GM18505 (cell line): Measurements from ENCODE around the gene NPEPPS.

Experiments
- ATAC-seq: cut with Tn5 transposase; IDR thresholded peaks from one replicate; pipeline ENCODE4 v1.9.1; 2021; ENCODE audit not compliant: unreplicated experiment
- POLR2A ChIP-seq: IDR thresholded peaks from 4 replicates; pipeline ENCODE4 v1.6.1; 2011; ENCODE audit warnings: borderline replicate concordance; ENCODE audit not compliant: insufficient read depth, insufficient read length; ENCODE audit errors: extremely low read depth

The NPEPPS gene

DNA sequence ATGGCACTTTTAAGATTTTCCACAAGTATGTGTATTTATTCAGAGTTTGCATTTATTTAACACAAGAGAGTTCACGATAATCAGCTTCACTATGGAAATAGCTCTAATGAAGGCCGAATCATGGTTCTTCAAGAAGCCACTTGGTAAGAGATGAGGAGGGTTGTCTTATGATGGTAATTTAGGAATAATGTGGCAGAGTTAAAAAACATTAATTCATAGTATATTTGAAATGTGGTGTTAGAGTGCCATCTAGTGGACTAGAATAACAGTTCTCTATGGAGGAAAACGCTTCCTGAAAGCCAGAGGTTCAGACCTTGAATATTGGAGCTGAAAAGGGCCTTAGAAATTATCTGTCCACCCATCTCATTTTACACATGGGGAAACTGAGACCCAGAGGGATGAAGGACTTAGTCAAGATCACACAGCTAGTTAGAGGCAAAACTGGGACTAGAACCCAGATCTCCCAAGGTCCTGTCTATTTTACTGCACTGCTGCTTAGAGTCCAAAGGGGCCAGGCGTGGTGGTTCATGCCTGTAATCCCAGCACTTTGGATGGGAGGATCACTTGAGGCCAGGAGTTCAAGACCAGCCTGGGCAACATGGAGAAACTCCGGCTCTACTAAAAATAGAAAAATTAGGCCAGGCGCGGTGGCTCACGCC lies 85.0 kb downstream of the NPEPPS start:
- ATAC-seq: no peak
- no peak for TF ChIP-seq POLR2A

DNA sequence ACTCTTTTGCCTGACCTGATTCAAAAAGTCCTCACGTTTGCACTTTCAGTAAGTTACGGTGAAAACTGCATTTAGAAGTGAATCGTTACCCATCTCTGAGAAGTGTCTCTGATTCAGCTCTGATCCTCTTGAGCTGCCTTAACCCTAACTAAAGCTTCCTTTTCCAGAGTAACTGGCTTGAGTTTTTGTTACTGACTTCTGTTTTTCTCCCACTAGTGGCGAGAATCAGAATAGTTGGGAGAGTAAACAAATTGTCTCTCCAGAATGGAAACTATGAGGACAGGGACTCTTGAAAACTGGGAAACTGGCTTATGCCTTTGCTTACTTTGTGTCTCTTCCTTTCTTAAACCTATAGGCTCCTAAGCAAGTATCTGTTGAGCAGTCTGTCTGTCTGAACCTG lies 87.5 kb downstream of the NPEPPS start:
- no peak for TF ChIP-seq POLR2A
- ATAC-seq: no peak

DNA sequence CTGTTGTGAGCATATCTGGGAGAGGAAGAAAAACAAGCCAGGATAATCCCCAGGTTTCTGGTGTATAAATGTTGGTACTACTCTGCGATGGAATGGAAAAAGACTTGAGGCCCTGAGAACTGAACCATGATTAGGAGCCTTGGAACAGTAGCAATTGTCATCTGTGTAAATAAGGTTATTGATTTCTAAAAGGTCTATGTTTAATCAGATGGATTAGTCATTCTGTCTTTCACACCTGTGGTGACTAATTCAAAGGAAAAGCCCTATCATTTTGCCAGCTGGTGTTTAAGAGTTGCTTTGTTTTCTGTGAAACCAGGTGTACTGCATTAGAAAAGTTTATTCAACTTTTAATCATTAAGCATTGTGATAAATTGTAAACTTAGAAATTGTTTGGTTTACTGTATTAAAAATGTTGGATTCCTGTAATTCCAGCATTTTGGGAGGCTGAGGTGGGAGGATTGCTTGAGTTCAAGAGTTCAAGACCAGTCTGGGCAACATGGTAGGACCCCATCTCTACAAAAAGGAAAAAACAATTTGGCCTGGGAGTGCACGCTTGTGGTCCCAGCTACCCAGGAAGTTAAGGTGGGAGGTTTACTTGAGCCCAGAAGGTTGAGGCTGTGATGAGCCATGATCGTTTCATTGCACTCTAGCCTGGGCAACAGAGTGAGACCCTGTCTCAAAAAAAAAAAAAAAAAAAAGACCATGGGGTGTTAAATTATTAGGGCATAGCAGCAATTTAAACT lies 89.8 kb downstream of the NPEPPS start:
- ATAC-seq: no peak
- TF ChIP-seq POLR2A: no peak

DNA sequence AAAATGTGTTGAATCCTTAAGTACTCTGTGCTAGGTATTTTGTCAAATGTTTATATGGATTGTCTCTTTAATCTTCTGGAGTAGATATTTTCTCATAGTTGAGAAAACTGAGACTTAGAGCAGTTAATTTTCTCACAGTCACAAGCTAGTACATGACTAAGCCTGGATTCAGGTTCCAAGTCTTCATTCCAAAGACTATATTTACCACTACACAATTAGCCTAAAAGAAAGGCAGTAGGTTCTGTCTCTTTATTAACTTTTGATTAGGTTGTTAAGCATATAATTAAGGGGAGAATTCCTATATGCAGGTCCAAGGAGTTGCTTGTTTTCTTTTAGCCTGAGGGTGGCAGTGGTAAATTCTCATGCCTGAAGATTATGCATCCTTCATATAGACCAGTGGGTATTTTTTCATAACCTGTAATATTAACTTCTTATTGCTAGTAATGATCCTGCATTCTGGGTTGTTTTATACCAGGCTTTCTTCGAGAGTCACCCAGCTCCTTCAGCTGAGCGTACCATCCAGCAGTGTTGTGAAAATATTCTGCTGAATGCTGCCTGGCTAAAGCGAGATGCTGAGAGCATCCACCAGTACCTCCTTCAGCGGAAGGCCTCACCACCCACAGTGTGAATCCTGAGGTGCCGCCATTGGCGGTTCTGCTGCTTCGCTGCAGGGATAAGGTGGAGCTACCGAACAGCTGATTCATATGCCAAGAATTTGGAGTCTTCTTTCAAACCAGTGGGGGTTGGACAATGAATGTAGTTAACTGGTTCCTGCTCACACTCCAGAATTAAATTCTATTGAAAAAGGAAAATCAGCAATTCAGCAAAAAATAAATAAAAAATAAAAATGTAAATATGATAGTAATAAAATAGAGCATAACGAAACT lies 90.6 kb downstream of the NPEPPS start:
- no peak for ATAC-seq
- no peak for TF ChIP-seq POLR2A

DNA sequence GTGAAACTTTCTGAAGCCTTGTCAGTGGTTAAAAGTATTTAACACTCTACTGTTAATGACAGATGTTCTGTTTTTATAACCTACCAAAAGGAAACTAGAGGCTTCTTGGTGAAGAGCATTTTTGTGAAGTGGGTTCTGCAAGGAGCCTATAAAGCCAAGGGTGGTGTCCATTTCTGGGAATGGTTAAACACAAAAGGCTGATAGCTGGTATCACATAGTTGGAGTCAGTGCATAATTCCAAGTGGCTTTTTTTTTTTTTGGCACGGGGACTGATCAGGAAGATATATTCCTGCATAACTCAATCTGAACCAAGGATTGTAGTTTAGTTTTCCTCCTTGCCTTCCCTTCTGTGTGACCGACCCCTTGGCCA lies 91.3 kb downstream of the NPEPPS start:
- TF ChIP-seq POLR2A: no peak
- no peak for ATAC-seq

DNA sequence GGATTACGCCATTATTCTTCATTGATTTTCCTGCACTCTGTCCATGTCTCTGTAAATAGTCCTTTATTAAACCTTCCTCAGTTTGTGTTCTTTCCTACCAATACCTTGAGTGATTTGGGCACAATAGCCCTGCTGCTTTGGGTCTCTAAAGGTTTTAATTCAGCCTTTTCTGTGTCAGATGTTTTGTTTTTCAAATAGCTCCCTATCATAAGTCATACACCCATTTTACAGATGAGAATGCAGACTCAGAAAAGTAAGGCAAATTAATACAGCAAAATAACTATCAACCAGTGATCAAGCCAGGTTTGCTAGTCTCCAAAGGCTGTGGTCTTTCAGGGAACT lies 93.8 kb downstream of the NPEPPS start:
- no peak for ATAC-seq

DNA sequence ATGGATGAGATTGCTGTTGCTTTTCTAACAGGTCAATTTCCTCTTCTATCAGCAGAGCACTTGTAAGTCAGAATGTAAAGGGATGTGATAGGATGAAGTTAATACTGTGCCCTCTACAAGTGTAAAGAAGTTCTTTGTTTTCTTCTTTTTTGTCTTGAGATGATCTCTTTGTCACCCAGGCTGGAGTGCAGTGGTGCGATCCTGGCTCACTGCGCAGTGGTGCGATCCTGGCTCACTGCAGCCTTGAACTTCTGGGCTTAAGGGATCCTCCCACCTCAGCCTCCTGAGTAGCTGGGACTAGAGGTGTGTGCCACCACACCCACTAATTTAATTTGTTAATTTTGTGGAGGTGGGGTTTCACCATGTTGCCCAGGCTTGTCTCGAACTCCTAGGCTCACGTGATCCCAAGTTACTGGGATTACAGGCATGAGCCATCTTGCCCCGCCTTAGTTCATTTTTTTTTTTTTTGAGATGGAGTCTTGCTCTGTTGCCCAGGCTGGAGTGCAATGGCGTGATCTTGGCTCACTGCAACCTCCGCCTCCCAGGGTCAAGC lies 97.2 kb downstream of the NPEPPS start:
- no peak for ATAC-seq
- TF ChIP-seq POLR2A: no peak

More for the DNA sequence above, 93.8 kb downstream of the NPEPPS start:
- no peak for TF ChIP-seq POLR2A

DNA sequence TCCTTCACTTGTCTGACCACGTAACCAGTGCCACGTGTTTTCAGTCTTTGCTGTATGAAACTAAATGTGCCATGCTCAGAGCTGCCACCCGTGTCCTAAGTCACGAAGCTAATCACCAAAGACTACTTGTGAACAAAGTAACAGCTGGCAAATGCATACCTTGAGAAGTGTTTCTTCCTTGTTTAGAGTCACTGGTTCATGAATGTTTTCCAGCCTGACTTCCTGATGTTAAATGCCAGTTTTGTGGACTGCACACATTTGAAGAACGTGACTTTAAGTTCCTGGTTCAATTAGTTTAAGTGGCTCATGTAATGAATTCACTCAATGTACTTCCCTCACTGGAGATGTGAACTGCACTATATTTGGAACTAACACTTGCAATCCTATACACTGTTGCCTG lies 98.9 kb downstream of the NPEPPS start:
- ATAC-seq: no peak
- no peak for TF ChIP-seq POLR2A

DNA sequence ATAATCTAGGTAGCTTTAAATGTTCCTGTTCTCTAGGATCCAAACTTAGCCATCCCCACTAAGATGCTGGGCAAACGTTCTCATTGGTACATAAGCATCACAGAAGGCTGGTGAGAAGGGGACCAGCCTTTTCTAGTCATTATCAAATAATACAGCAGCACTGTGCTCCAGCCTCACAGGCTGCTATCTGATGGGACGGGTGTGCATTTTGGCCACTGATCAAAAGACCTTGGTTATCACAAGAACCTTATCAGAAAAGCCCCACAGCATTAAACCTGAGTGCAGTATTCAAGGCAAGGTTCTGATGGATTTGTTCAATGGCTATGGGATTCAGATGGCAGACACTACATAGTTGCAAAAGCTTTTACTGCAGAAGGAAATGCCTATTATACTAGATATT lies 99.7 kb downstream of the NPEPPS start:
- no peak for TF ChIP-seq POLR2A
- ATAC-seq: no peak

DNA sequence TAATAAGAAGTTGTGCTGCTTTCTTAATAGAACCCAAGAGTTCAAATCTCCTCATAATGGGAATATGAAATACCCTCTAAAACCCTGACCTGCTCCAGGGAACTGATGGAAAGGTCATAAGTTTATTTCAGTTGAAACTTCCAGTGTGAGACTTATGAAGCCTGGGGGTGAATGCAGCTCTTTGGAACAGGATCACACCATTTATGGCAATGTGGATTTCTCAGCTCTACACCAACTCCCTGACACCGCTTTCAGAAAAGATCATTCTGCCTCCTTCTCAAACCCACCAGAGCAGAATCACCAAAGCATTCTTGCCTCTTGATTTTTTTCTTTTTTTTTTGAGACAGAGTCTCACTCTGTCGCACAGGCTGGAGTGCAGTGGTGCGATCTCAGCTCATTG lies 102.1 kb downstream of the NPEPPS start:
- no peak for TF ChIP-seq POLR2A
- no peak for ATAC-seq

DNA sequence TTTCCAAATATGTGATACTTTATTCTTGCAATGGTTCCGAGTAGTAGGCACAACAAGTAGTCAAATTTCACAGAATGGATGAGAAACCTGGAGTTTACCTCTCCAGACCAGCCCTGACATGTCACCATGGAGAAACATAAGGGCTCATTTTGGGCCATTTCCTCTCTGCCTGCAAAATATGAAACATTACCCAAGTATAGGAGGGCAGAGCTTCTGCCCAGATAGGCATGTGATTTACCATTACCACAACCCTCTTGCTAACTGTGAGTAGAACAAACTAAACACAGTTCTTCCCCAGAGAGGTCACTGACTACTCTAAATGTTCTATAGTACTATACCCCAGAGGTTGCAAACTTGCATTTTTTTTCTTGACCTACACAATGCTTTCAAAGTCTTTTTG lies 103.1 kb downstream of the NPEPPS start:
- TF ChIP-seq POLR2A: no peak
- no peak for ATAC-seq

DNA sequence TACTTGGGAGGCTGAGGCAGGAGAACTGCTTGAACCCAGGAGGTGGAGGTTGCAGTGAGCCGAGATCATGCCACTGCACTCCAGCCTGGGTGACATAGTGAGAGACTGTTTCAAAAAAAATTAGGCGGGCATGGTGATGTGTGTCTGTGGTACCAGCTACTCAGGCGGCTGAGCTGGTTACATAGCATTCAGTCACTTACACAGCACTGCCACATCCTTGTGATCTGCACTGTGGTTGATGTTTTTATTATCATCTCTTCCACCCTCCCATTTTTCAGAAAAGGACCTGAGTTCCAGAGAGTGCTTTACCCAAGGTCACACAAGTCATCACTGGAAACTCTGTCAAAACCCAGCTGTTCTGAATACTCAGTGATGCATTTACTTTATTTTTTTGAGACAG lies 104.0 kb downstream of the NPEPPS start:
- TF ChIP-seq POLR2A: no peak
- ATAC-seq: no peak

DNA sequence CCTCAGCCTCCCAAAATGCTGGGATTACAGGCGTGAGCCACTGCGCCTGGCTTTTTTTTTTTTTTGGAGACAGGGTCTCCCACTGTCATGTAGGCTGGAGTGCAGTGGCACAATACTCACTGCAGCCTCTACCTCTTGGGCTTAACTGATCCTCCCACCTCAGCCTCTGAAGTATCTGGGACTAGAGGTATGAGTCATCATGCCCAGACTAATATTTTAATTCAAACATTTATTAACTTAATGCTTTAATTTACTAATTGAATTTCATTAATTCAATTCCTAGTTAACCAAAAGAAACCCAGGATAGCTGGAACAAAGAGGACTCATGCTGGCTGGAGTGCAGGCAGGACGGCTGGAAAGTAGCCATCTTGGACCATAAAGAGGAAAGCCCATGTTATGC lies 104.8 kb downstream of the NPEPPS start:
- no peak for ATAC-seq
- TF ChIP-seq POLR2A: no peak
